ENCODE data around the gene BMP2K. TPM values are rescaled to one million over a fixed set of nuclear protein-coding genes. Genes with fewer than 3 reads are reported as not detected.

BMP2K gene
- total and polyA plus RNA-seq, 2 experiments from 2014 or later: 8.2 to 32.5 TPM

- H3K36me3 Mint-ChIP-seq (ENCODE audit: low read depth): no peaks in the 10 kb centered on the region
- TF ChIP-seq ZNF331 (CRISPR knock-in tag; IDR thresholded peaks at IDR 0.05; ENCODE audit: low read depth) (no peak), NANOG (IDR thresholded peaks at IDR 0.05; ENCODE audit: borderline replicate concordance) (no peak), REST (IDR thresholded peaks at IDR 0.05; ENCODE audit: unreplicated experiment) (no peak), JUNB (IDR thresholded peaks at IDR 0.05; ENCODE audit: unreplicated experiment) (no peak), ZNF462 (CRISPR knock-in tag; IDR thresholded peaks at IDR 0.05) (no peak), STAT1 (IDR thresholded peaks at IDR 0.05; ENCODE audit: unreplicated experiment) (no peak), POLR2AphosphoS5 (IDR thresholded peaks at IDR 0.05; ENCODE audit: low read depth) (no peak), ETS1 (IDR thresholded peaks at IDR 0.05) (no peak), EZH2phosphoT487 (IDR thresholded peaks at IDR 0.05; ENCODE audit: unreplicated experiment) (no peak), CREB1 (CRISPR knock-in tag; IDR thresholded peaks at IDR 0.05; ENCODE audit: low read depth) (no peak), ZNF114 (CRISPR knock-in tag; IDR thresholded peaks at IDR 0.05) (no peak), EZH2 (IDR thresholded peaks at IDR 0.05; ENCODE audit: low read depth, unreplicated experiment) (no peak), CTCF (conservative IDR thresholded peaks at IDR 0.05; ENCODE audit: low read depth in 2 of 2) (no peak)
- H3K9me3 Mint-ChIP-seq: no peaks in the 10 kb centered on the region
- H3K9me2 ChIP-seq (ENCODE audit: insufficient read depth): no peaks in the 10 kb centered on the region
- no peak overlapping the region for H3K27ac Mint-ChIP-seq
- no peaks in the 10 kb centered on the region for H3K36me3 ChIP-seq (ENCODE audit: insufficient read depth)
- ATAC-seq (no peak), DNase-seq (ENCODE audit: low spot score) (no peak)
- H3K4me3 Mint-ChIP-seq: no peak overlapping the region
- H3K27ac ChIP-seq (ENCODE audit: low read depth): no peak overlapping the region
- H3K79me2 ChIP-seq (replicated peaks; ENCODE audit: insufficient read depth): no peaks in the 10 kb centered on the region
- H3F3A ChIP-seq (replicated peaks; ENCODE audit: low read depth): no peaks in the 10 kb centered on the region
- H3K27me3 ChIP-seq (ENCODE audit: insufficient read depth): no peaks in the 10 kb centered on the region
- H3K4me3 ChIP-seq: no peak overlapping the region
- H3K4me1 ChIP-seq (ENCODE audit: insufficient read depth): peaks cover 12% of the 10 kb centered on the region
- peaks cover 6% of the 10 kb centered on the region; the same call in 2 of the 3 replicates for H3K4me1 Mint-ChIP-seq
- no peak overlapping the region for H2AFZ ChIP-seq
- no peak overlapping the region for H3K4me2 ChIP-seq
- H4K20me1 ChIP-seq (replicated peaks; ENCODE audit: insufficient read depth): no peaks in the 10 kb centered on the region
- H3K27me3 Mint-ChIP-seq (ENCODE audit: insufficient read depth, low read depth, poor library complexity): no peaks in the 10 kb centered on the region
These were observed 7.5 kb upstream of the BMP2K start for GRCh38 chr4:78768452-78769180.

All from GM23338 (cell line).